GM19438 (cell line): ENCODE measurements around the gene EDIL3.
"Not testable (repeated sequence)": the region's sequence is repeated elsewhere in the genome, so short reads cannot be mapped to it uniquely, and the experiment has no call there.

Source experiments
- ATAC-seq: cut with Tn5 transposase; IDR thresholded peaks from one replicate; pipeline ENCODE4 v1.9.1; 2021; ENCODE audit warnings: low read depth; ENCODE audit not compliant: unreplicated experiment

The EDIL3 gene

DNA sequence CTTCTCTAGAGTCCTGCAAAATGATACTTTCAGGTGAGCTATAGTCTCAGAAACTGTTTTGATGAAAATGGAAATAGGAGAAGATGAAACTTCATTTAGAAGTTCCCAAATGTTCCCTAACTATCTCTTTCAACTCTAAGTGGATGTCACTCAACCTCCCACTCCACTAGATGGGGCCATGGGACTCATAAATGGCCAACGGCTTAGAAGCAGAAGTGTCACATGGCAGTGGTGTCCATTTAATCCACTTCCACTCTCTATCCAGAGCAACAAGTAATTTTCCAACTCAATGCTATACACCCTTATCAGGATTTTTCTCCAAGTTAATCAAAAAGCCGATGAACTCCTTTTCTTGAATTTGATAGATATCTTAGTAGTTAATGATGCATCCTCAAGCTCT, 295.7 kb downstream of the EDIL3 start:
- ATAC-seq: no peak

DNA sequence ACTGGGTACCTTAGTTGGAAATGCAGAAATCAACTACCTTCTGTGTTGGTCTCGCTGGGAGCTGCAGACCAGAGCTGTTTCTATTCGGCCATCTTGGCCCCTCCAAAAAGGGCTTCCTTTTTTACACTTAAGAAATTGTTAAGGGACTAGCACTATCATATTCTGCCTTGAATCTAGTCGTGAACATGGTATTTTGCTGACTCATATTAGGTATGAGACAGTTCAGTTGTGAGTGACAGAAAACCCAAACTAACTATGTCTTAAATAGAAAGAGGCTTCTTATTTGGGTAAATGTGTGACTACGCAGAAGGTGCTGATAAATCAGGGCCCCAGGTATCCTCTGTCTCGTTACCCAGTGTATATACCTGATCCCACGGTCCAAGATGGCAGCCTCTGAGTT, 298.2 kb downstream of the EDIL3 start:
- ATAC-seq: no peak

DNA sequence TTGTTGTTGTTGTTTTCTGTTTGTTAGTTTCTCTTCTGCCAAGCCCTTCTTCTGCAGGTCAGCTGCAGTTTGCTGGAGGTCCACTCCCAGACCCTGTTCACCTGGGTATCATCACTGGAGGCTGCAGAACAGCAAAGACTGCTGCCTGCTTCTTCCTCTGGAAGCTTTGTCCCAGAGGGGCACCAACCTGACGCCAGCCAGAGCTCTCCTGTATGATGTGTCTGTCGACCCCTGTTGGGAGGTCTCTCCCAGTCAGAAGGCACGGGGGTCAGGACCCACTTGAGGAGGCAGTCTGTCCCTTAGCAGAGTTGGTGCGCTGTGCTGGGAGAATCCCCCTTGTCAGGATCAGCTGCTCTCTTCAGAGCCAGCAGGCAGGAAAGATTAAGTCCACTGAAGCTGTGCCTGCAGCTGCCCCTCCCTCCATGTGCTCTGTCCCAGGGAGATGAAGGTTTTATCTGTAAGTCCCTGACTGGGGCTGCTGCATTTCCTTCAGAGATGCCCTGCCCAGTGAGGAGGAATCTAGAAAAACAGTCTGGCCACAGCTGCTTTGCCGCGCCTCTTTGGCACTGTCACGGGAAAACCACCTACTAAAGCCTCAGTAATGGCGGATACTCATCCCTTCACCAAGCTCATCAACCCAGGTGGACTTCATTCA, 299.2 kb downstream of the EDIL3 start:
- no peak for ATAC-seq

DNA sequence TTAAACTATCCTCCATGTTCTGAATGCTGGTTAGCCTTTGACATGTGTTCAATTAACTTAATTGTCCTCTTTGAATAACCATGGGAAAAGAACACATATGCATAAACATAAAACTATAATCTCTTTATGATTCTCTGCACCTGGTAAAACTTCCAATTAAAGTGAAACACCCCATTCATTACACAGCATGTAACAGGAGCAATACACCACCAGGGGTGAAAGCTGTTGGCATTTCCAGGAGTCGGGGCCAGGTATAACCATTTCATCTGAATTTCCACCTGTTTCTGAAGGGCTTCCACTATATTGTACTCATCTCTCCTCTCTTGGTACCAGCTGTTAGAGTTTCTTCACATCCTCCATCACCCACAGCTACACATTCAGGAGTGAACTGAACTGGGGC, 303.8 kb downstream of the EDIL3 start:
- no peak for ATAC-seq

DNA sequence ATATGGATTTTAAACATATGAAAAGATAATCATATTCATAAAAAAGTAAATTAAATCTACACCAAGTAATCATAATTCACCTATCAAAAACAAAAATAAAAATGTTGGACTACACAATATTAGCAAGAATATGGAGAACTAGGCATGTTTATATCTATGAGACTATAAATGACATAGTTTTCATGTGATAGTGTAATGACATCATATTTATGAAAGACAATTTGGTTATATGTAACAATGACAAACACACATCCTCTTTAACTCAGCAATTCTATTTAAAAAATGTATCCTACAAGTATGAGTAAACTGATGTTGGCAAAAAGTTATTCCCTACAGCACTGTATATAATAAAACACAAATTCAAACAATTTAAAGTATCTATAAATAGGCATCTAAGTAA, 312.3 kb downstream of the EDIL3 start:
- no peak for ATAC-seq

DNA sequence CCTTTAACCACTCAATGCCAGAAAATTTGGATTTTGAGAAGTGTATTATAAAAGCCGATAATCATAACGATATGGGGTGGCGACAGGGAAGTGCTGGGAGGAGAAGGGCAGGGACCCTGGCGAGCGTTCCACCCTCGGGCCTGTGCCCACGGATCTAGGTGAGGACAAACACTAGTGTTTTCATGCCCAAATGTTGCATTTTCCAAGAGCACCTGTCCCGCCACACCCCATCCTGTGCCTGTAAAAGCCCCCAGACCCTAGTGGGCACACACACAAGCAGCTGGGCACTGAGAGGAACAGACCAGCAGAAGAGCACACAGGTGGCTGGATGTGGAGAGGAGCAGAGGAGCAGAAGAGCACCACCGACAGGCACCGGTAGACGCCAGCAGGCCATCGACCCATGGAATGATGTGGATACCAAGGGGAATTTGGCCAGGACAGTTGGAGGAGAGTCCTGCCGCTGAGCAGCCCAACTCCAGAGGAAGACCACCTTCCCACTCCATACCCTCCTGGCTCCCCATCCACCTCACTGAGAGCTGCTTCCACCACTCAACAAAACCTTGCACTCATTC, 315.0 kb downstream of the EDIL3 start:
- no peak for ATAC-seq

DNA sequence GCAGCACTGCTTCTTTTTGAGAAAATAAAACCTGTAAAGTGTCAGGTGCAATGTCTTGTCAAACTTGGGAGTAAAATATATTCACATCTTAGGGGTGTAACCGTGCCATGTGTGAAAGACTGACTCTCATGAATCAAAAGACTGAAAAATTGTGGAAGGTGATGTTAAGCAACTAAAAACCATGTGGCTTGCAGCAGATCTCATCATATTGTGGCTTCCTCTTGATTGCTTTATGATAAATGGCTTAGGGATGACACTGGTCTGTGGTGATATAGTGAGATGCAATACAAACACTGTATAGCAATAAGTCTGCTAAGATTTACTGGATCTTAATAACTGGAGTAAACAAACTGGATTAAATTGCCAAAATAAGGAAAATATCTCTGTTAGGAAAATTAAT, 321.6 kb downstream of the EDIL3 start:
- no peak for ATAC-seq

DNA sequence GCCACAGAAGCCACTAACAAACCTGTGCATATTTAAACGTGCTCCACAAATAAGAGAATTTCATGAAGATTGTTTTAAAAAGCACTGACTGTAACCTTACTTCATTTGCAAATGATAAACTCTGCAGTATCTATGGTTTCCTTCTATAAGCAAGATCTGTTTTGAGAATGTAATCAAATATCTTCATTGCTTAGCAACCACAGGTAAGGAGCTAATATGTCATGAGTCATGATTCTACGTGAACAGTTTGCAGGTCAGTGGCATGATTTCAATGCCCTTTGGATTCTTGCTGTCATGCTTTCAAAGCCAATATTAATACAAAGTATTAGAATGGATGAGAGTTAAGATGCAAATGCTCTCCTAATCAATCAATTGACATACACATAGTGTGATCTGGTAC, 325.0 kb downstream of the EDIL3 start:
- ATAC-seq: no peak

DNA sequence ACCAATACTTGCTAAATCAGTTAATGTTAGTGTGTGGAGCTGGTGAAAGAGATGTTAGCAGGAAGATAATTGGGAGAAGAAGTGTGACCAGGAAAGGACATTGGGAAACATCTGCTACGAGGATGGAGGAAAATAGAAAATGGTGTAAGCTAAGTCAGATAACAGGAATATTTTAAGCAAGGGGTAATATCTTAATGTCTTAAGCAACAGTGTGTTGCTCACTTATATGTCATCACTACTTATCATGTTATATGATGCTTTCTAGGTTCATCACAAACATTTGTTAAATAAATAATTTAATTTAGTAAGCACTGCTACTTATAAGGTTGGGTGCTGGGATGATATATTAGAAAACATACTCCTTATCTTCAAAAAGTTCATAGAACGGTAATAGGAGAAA, 326.1 kb downstream of the EDIL3 start:
- ATAC-seq: no peak

DNA sequence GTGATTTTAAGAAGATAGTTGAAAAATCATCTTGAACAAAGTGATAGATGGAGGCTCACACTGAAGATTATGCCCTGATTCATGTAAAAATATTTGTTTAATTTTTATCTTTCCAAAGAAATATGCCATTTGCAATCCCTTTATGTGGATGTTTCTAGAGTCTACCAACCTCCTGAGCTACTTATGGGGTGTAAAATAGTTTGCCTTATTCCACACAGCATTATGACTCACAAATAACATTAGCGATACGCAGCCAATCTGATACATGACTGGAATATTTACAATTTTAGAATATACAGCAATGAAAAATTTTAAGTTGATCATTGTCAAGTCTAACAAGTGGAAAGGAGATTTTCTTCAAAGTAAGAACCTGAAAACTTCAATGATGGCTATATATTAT, 327.5 kb downstream of the EDIL3 start:
- ATAC-seq: no peak

DNA sequence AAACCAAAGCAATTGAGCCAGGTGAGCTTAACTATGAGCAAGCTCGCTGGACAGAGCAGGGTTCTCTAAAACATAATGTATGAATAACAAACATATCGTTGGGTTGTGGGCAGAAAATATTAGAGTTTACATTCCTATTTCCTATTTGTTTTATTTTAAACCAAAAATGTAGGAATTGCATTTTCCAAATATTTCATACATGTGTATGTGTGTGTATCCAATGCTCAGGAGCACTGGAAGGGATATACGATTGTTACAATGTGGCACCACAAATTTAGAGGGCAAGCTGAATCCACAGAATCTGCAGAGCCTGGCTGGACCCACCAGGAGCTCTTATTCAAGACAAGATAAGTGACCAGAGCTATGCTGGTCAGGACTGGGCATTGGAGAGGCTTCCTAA, 338.7 kb downstream of the EDIL3 start:
- ATAC-seq: no peak

DNA sequence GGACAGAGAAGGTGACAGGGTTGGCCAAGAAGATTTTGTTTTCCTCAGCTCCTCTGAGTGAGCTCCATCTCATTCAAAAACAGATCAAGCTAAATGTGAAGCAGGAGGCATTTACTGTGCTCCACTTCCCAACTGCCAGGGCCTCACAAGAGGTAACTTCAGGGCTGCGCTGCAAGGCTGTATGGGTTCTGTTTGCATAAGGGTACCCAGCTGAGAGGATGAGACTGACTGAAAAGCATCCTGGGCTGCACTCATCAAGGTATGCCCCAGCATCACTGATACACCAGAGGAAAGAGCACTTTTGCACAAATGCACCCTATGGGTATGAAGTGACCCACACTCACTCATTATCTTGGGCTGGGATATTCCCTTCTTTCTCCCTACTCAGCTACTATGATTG, 347.8 kb downstream of the EDIL3 start:
- ATAC-seq: no peak

DNA sequence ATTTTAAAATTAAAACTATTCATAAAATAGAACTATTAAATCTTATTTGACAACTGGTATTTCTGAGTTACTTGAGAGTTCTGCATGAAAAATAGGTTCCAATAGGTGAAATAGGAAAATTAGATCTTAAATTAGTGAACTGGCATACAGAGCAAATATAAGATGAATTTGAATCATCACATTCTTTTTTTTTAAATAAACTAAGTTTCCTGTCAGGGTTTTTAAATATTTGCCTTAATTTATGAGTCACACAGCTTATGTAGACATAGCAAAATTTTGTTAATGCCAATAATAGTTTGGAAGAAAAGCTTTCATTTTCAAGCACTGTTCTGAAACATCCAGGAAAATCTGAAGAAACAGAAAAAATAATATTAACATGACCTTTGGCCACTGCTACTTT, 352.4 kb downstream of the EDIL3 start:
- ATAC-seq: no peak

DNA sequence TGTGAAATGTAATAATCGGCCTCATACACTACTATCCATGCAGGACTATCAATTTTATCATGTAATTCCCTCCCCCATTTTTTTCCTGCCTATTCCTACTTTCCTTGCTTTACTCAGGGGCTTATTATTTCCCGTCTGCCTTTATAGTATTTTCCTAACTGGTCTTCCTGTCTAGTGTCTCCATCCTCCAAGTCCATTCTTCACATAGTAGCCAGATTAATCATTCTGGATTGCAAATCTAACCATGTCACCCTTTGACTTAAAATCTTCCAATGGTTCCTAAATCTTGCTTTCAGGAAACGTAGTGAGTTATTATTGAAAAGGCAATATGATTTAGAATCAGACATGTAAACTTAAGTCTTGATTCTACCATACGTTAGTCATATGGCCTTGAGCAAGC, 356.6 kb downstream of the EDIL3 start:
- no peak for ATAC-seq

DNA sequence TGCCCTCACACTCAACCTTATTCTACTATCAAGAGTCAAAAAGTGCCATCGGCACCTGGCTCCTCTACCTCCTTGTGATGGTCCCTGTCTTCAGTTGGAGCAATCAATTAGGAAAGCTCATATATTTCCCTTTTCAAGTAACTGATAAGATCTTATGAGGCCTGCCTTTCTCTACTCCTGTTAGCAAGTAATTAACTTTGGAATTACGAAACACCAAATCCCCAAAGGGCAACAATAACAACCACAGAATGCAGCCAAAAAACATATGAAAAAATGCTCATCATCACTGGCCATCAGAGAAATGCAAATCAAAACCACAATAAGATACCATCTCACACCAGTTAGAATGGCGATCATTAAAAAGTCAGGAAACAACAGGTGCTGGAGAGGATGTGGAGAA, 366.2 kb downstream of the EDIL3 start:
- not testable (repeated sequence) for ATAC-seq

DNA sequence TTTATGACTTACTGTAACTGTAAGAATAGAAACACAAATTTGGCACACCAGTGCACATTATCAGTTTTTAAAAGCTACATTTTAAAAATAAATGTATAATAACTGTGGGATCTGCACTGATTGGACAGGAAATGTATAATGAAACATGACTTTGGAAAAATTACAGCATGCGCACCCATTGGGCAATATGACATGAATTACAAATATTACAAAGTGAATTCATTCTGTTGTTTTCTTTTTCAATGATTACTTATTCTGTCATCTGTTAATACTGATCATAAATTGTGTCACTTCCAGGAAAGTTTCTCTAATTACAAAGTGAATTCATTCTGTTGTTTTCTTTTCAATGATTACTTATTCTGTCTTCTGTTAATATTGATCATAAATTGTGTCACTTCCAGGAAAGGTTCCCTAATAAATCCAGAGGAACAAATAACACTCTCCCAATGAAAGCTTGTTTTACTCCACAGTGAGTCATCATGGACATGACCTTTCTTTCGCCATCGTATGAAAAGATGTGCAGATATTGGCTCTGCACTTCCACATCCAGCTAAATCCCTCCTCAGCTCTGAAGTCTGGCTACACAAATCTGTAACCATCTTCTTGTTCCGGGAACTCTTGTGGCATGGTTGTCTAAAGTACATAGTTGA, 367.0 kb downstream of the EDIL3 start:
- ATAC-seq: no peak

DNA sequence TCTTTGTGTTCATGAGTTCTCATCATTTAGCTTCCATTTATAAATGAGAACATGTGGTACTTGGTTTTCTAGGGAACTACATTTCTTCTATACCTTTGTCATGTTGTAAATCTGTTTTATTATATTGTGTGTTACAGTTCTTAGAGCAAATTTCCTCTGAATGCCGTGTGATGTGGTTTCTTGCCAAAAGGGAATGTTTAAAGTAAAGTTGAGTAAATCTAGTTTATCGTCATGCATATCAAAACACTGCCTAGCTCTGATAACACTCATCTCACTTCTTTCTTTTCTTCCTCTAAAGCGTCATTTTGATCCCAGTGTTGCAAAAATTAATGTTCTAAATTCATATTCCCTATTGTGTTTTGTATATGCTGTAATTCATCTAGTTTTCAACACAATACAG, 368.6 kb downstream of the EDIL3 start:
- ATAC-seq: no peak

DNA sequence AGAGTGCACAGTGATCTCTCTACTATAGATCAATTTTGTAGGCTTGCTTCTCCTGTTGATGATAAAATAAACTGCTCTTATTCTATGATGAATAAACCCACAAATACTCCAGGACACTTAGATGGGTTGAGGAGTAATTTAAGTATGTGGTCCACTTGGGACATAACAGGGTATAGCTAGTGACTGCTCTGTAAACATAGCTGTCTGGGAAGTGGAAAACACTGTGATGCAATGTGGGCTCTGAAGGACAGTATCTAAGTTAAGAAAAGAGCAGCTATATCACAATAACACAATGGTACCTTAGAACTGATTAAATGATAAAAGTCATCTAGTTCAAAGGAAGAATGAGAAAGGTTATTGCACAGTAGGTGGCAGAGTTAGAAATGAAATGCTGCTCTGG, 369.7 kb downstream of the EDIL3 start:
- no peak for ATAC-seq

DNA sequence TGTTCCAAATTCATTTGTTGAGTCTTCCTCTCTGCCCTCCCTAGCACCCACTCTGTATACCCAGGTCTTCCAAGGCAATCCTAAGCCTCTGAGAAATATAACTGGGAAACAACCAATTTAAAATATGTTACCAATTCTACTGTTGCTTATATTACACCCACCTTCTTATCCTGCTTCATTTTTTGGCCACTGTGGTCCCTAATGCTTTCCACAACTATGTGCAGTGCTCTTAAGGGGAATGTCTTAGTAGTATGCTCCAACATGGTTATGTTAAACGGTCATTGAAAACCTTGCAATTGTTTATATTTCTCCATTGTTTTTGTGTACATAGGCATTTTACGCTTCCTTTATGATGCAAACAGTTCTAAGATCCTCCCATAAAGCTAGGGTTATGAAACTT, 390.9 kb downstream of the EDIL3 start:
- ATAC-seq: no peak

DNA sequence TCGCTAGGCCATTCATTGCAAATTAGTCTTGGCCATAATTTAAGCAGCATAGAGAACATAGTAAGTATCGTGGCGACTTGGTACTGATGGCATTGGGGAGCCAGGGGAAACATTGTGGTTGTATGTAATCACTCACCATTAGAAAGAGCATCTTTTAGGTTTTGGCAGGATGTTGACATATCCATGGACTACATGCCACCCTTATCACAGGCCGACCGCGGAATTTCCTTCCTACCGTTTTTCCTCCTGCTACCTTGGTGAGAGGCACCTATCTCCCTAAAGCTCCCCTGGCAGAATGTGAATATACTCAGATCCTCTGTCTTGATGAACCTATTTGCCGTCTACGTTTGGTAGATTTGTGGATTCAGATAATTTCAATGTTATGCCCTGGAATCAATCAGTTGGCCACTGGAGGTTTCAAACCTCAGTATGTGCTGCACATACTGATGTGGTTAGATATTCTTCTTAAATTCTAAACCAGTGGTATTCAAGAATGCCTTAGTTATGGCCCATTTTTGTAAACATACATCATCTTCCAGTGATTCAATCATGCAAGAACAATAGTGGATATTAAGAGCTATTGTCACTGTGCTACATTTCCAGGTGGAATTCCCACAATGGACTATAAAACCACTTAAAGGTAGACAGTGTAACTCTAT, 393.0 kb downstream of the EDIL3 start:
- ATAC-seq: no peak

DNA sequence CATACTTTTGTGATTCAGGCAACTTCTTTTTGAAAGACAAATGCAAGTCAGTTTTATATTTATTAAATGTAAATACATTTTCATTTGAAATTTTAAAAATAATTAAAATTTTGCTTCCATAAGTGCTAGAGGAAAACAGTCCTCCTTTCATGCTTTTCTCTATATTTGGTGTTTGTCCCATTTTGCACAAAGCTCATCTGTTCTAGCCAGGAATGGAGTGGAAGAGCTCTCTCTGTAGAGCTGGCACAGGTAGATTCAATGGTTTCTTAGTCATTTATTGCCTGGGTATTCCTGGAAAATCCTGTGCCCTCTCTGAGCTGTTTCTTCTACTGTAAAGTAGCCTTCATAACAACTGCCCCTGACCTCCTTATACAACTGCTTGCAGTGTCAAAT, 396.4 kb downstream of the EDIL3 start:
- ATAC-seq: no peak
